ENCODE results near the gene SLC7A11.

Gene SLC7A11

DNA sequence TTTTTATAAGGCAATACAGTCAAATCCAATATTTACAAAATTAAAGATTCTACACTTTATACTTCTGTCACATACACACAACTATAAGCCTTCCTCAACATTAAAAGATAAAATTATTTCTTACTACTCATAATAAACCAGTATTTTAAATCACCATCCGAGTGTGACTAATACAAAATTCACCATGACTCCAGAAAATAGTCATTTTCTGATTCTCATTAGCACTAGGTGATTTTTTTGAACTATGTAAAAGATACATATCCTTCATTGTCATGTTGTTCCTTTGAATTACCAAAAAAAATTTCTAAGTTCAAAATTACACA is 646 bp upstream of the SLC7A11 start:
- Histone ChIP-seq H3K4me3 (ENCODE audit: low read length) (peak overlapping the region; percentile 57), H3F3A (ENCODE audit: insufficient read depth, low read length) (peaks cover 13% of the 10 kb centered on the region), H4K20me1 (ENCODE audit: insufficient read depth, low read length) (no peaks in the 10 kb centered on the region), H3K36me3 (replicated peaks; ENCODE audit: insufficient read depth, low read length) (no peaks in the 10 kb centered on the region), H3K4me2 (ENCODE audit: low read depth, low read length) (peak overlapping the region; percentile 82), H3K79me2 (ENCODE audit: low read length) (0 out of 2 replicates have a peak, but pooled peaks cover 4% of the 10 kb centered on the region), H3K9me3 (replicated peaks; ENCODE audit: insufficient read depth, low read length) (no peaks in the 10 kb centered on the region), H3K27ac (ENCODE audit: low read length) (peak overlapping the region; percentile 74; the same call in 1 of the 2 replicates), H3K9ac (ENCODE audit: low read length) (peak overlapping the region; percentile 55; the same call in 1 of the 2 replicates), H3K4me1 (ENCODE audit: low read length) (no peaks in the 10 kb centered on the region), H2AFZ (ENCODE audit: low read length) (peak overlapping the region; percentile 73), H3K9me2 (replicated peaks; ENCODE audit: insufficient read depth, low read length) (no peaks in the 10 kb centered on the region), H3K27me3 (replicated peaks; ENCODE audit: insufficient read depth, low read length) (no peaks in the 10 kb centered on the region)
- TF ChIP-seq EZH2phosphoT487 (IDR thresholded peaks at IDR 0.05; ENCODE audit: low read length) (no peak), EZH2 (optimal IDR thresholded peaks at IDR 0.05; ENCODE audit: low read depth, low read length) (no peak)
- TF ChIP-seq, protein P1, sequence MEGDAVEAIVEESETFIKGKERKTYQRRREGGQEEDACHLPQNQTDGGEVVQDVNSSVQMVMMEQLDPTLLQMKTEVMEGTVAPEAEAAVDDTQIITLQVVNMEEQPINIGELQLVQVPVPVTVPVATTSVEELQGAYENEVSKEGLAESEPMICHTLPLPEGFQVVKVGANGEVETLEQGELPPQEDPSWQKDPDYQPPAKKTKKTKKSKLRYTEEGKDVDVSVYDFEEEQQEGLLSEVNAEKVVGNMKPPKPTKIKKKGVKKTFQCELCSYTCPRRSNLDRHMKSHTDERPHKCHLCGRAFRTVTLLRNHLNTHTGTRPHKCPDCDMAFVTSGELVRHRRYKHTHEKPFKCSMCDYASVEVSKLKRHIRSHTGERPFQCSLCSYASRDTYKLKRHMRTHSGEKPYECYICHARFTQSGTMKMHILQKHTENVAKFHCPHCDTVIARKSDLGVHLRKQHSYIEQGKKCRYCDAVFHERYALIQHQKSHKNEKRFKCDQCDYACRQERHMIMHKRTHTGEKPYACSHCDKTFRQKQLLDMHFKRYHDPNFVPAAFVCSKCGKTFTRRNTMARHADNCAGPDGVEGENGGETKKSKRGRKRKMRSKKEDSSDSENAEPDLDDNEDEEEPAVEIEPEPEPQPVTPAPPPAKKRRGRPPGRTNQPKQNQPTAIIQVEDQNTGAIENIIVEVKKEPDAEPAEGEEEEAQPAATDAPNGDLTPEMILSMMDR (IDR thresholded peaks at IDR 0.05; ENCODE audit: low read length), result no peak
- peak; percentile 8 for DNase-seq

DNA sequence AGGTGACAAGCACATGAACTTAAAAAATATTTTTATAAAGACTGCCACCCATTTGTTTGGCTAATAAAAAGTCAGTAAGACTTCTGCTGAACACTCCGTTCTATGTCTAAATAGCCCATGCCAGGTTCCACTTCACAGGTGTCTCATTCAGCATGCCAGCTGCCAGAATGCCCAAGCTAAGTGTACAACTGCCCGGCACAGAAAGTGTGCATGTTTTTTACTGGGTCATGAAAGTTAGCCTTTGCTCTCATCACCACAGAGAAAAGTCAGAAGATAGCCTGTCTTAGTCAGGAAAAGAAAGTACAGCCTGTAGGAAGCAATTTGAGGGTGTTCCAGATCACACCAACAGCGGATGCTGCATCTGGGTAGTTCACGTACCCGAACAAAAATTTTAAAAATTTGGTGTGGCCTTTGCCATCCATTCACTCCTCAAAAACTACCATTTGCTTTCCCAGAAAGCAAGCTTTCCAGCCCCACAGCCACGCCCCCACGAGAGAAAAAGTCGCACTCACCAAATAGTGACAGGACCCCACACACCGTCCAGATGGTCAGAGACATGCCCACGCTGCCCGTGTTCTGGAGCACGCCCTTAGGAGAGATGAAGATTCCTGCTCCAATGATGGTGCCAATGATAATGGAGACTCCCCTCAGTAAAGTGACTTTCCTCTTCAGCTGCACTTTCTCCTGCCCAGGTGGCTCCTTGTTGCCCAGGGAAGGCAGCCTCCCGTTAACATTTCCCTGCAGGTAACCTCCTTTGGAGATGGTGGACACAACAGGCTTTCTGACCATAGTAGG is 671 bp downstream of the SLC7A11 start:
- Histone ChIP-seq H3K9me2 (replicated peaks; ENCODE audit: insufficient read depth, low read length) (no peaks in the 10 kb centered on the region), H3K9ac (ENCODE audit: low read length) (peak overlapping the region; percentile 53; the same call in 1 of the 2 replicates), H4K20me1 (ENCODE audit: insufficient read depth, low read length) (no peaks in the 10 kb centered on the region), H3K27me3 (replicated peaks; ENCODE audit: insufficient read depth, low read length) (no peaks in the 10 kb centered on the region), H3K9me3 (replicated peaks; ENCODE audit: insufficient read depth, low read length) (no peaks in the 10 kb centered on the region), H2AFZ (ENCODE audit: low read length) (peak overlapping the region; percentile 52), H3K4me1 (ENCODE audit: low read length) (no peaks in the 10 kb centered on the region), H3K79me2 (ENCODE audit: low read length) (0 out of 2 replicates have a peak, but pooled peaks cover 4% of the 10 kb centered on the region), H3K4me3 (ENCODE audit: low read length) (peak overlapping the region; percentile 58), H3K4me2 (ENCODE audit: low read depth, low read length) (peak overlapping the region; percentile 73), H3K36me3 (replicated peaks; ENCODE audit: insufficient read depth, low read length) (no peaks in the 10 kb centered on the region), H3F3A (ENCODE audit: insufficient read depth, low read length) (peaks cover 13% of the 10 kb centered on the region), H3K27ac (ENCODE audit: low read length) (peak overlapping the region; percentile 74; the same call in 1 of the 2 replicates)
- TF ChIP-seq, protein P1 (IDR thresholded peaks at IDR 0.05; ENCODE audit: low read length), result no peak
- no peak for TF ChIP-seq EZH2 (optimal IDR thresholded peaks at IDR 0.05; ENCODE audit: low read depth, low read length)
- TF ChIP-seq EZH2phosphoT487 (IDR thresholded peaks at IDR 0.05; ENCODE audit: low read length), result no peak
- DNase-seq, result no peak

DNA sequence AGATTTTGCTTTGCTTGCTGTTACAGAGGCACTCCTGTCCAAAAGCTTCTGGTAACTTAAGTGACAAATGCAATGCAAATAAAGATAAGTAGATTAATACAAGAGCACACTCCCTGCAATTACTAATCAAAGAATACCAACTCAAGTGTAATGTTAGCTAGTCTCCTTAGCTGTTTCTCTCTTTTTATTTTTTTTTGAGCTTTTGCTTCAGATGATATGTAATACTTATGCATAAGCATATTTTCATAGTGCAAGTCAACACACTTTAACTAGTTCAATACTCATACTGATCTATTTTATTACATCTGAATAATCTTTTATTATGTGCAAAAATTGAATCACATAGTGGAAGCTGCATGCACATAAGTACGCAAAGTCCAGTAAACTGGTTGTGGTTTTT is 2.7 kb downstream of the SLC7A11 start:
- H3K9me2 ChIP-seq (replicated peaks; ENCODE audit: insufficient read depth, low read length), result no peaks in the 10 kb centered on the region
- H3K27me3 ChIP-seq (replicated peaks; ENCODE audit: insufficient read depth, low read length), result no peaks in the 10 kb centered on the region
- no peak overlapping the region for H3K27ac ChIP-seq (ENCODE audit: low read length)
- DNase-seq, result no peak
- H3K9me3 ChIP-seq (replicated peaks; ENCODE audit: insufficient read depth, low read length), result no peaks in the 10 kb centered on the region
- no peaks in the 10 kb centered on the region for H3K36me3 ChIP-seq (replicated peaks; ENCODE audit: insufficient read depth, low read length)
- no peak overlapping the region for H2AFZ ChIP-seq (ENCODE audit: low read length)
- H4K20me1 ChIP-seq (ENCODE audit: insufficient read depth, low read length), result no peaks in the 10 kb centered on the region
- no peak overlapping the region for H3K4me2 ChIP-seq (ENCODE audit: low read depth, low read length)
- no peak overlapping the region for H3K9ac ChIP-seq (ENCODE audit: low read length)
- H3K4me3 ChIP-seq (ENCODE audit: low read length), result no peak overlapping the region
- peaks cover 13% of the 10 kb centered on the region for H3F3A ChIP-seq (ENCODE audit: insufficient read depth, low read length)
- TF ChIP-seq EZH2 (optimal IDR thresholded peaks at IDR 0.05; ENCODE audit: low read depth, low read length), result no peak
- TF ChIP-seq, protein P1 (IDR thresholded peaks at IDR 0.05; ENCODE audit: low read length), result no peak
- no peak for TF ChIP-seq EZH2phosphoT487 (IDR thresholded peaks at IDR 0.05; ENCODE audit: low read length)
- H3K4me1 ChIP-seq (ENCODE audit: low read length), result no peaks in the 10 kb centered on the region
- H3K79me2 ChIP-seq (ENCODE audit: low read length), result 0 out of 2 replicates have a peak, but pooled peaks cover 4% of the 10 kb centered on the region

Measured in MM.1S (cell line).